ENCODE data around the gene RPS21. TPM values are rescaled to one million over a fixed set of nuclear protein-coding genes. Genes with fewer than 3 reads are reported as not detected.
A peak's percentile ranks its signal among the peaks of the same experiment; 100 is the strongest.

RPS21 gene
- total and polyA plus RNA-seq, 2 of the 13 experiments (the other 11 are each of a cell fraction or from before 2014, with no cell fraction given), result 2,647 to 11,063 TPM

DNA sequence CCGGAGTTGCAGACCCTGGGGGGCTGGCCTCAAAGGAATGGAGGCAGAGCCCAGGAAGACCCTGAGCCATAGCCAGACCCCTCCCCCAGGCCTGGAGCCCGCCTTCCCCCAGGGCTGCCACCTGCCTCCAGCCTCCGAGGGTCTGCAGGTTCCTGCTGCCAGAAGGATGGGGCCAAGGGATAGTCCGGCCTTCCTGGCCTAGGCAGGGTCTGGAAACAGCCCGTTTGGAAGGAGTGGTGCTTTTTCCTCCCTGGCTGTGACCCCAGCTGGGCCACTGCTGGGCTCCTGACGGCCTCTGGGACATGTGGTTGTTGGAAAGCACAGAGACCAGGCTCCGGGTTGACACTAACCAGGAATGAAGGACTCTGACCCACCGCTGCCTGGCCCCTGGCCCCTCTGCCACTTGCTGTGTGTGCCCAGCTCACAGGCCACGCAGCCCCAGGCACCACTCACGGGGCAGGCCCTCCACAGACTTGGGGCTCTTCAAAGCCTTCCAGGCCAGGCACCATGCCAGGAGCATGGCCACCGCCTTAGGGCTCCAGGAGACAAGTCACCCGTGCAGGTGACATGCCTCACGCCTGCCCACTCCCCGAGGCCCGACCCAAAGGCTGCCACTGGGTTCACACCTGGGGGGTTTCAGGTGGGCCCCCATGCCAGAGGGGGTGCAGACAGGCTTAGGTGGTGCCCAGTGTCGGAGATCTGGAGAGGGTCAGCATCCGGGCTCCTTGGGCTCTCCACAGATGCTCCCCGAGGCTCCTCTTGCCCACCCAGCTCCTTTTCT, 15.9 kb upstream of the RPS21 start (continued):
- peak; percentile 64; the same call in 1 of the 2 replicates for TF ChIP-seq ERF (CRISPR knock-in tag; IDR thresholded peaks at IDR 0.05)
- peak; percentile 96 for TF ChIP-seq HDAC1 (CRISPR knock-in tag; IDR thresholded peaks at IDR 0.05)
- 0 out of 2 replicates have a peak, but pooled peaks have one; percentile 49 for TF ChIP-seq ZNF143 (CRISPR knock-in tag; IDR thresholded peaks at IDR 0.05)
- TF ChIP-seq, protein P1, sequence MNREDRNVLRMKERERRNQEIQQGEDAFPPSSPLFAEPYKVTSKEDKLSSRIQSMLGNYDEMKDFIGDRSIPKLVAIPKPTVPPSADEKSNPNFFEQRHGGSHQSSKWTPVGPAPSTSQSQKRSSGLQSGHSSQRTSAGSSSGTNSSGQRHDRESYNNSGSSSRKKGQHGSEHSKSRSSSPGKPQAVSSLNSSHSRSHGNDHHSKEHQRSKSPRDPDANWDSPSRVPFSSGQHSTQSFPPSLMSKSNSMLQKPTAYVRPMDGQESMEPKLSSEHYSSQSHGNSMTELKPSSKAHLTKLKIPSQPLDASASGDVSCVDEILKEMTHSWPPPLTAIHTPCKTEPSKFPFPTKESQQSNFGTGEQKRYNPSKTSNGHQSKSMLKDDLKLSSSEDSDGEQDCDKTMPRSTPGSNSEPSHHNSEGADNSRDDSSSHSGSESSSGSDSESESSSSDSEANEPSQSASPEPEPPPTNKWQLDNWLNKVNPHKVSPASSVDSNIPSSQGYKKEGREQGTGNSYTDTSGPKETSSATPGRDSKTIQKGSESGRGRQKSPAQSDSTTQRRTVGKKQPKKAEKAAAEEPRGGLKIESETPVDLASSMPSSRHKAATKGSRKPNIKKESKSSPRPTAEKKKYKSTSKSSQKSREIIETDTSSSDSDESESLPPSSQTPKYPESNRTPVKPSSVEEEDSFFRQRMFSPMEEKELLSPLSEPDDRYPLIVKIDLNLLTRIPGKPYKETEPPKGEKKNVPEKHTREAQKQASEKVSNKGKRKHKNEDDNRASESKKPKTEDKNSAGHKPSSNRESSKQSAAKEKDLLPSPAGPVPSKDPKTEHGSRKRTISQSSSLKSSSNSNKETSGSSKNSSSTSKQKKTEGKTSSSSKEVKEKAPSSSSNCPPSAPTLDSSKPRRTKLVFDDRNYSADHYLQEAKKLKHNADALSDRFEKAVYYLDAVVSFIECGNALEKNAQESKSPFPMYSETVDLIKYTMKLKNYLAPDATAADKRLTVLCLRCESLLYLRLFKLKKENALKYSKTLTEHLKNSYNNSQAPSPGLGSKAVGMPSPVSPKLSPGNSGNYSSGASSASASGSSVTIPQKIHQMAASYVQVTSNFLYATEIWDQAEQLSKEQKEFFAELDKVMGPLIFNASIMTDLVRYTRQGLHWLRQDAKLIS (CRISPR knock-in tag; IDR thresholded peaks at IDR 0.05), result 0 out of 2 replicates have a peak, but pooled peaks have one; percentile 68
- no peak for TF ChIP-seq SOX6 (IDR thresholded peaks at IDR 0.05)
- peak; percentile 55 for TF ChIP-seq SOX6 (CRISPR knock-in tag; IDR thresholded peaks at IDR 0.05)
- no peak for TF ChIP-seq HMGA1 (CRISPR knock-in tag; conservative IDR thresholded peaks at IDR 0.05)
- TF ChIP-seq, protein P2, sequence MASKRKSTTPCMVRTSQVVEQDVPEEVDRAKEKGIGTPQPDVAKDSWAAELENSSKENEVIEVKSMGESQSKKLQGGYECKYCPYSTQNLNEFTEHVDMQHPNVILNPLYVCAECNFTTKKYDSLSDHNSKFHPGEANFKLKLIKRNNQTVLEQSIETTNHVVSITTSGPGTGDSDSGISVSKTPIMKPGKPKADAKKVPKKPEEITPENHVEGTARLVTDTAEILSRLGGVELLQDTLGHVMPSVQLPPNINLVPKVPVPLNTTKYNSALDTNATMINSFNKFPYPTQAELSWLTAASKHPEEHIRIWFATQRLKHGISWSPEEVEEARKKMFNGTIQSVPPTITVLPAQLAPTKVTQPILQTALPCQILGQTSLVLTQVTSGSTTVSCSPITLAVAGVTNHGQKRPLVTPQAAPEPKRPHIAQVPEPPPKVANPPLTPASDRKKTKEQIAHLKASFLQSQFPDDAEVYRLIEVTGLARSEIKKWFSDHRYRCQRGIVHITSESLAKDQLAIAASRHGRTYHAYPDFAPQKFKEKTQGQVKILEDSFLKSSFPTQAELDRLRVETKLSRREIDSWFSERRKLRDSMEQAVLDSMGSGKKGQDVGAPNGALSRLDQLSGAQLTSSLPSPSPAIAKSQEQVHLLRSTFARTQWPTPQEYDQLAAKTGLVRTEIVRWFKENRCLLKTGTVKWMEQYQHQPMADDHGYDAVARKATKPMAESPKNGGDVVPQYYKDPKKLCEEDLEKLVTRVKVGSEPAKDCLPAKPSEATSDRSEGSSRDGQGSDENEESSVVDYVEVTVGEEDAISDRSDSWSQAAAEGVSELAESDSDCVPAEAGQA (IDR thresholded peaks at IDR 0.05; ENCODE audit: low read depth), result 0 out of 2 replicates have a peak, but pooled peaks have one; percentile 27
- TF ChIP-seq, protein P2 (CRISPR knock-in tag; IDR thresholded peaks at IDR 0.05; ENCODE audit: borderline replicate concordance), result no peak
- TF ChIP-seq ZNF510 (CRISPR knock-in tag; IDR thresholded peaks at IDR 0.05; ENCODE audit: low read depth), result no peak
- peak; percentile 26 for TF ChIP-seq IKZF4 (CRISPR knock-in tag; IDR thresholded peaks at IDR 0.05; ENCODE audit: borderline replicate concordance, low read depth, not compliant biosample characterization)
- no peak for TF ChIP-seq ZFP62 (CRISPR knock-in tag; IDR thresholded peaks at IDR 0.05)
- peak; percentile 76 for TF ChIP-seq ZBTB7B (CRISPR knock-in tag; IDR thresholded peaks at IDR 0.05)
- TF ChIP-seq, protein P3, sequence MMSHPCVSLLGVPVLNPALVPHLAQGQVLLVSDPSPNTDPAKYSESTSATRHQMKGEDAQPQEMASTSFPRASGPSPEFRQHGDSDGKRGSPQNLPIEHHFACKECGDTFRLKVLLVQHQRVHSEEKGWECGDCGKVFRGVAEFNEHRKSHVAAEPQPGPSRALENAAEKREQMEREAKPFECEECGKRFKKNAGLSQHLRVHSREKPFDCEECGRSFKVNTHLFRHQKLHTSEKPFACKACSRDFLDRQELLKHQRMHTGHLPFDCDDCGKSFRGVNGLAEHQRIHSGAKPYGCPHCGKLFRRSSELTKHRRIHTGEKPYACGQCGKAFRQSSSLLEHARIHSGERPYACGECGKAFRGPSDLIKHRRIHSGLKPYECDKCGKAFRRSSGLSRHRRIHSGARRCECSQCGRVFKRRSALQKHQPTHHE (CRISPR knock-in tag; IDR thresholded peaks at IDR 0.05; ENCODE audit: borderline replicate concordance), result no peak
- TF ChIP-seq ZNF10 (CRISPR knock-in tag; IDR thresholded peaks at IDR 0.05; ENCODE audit: borderline replicate concordance, low read depth), result no peak
- peak; percentile 87 for TF ChIP-seq ZNF781 (CRISPR knock-in tag; IDR thresholded peaks at IDR 0.05; ENCODE audit: borderline replicate concordance, not compliant biosample characterization)
- no peak for TF ChIP-seq ZNF713 (CRISPR knock-in tag; IDR thresholded peaks at IDR 0.05)
- TF ChIP-seq ZNF44 (CRISPR knock-in tag; IDR thresholded peaks at IDR 0.05), result peak; percentile 85; the same call in 1 of the 2 replicates
- peak; percentile 72; the same call in 1 of the 2 replicates for TF ChIP-seq ARNTL (CRISPR knock-in tag; IDR thresholded peaks at IDR 0.05)

All from HepG2 (cell line).